GM10847 (cell line): Measurements from ENCODE around the gene IFNG-AS1.

Source experiments
- POLR2A ChIP-seq: IDR thresholded peaks from 2 replicates; pipeline ENCODE4 v1.6.1; 2011; ENCODE audit not compliant: insufficient read length; ENCODE audit errors: extremely low read depth

IFNG-AS1 gene

DNA sequence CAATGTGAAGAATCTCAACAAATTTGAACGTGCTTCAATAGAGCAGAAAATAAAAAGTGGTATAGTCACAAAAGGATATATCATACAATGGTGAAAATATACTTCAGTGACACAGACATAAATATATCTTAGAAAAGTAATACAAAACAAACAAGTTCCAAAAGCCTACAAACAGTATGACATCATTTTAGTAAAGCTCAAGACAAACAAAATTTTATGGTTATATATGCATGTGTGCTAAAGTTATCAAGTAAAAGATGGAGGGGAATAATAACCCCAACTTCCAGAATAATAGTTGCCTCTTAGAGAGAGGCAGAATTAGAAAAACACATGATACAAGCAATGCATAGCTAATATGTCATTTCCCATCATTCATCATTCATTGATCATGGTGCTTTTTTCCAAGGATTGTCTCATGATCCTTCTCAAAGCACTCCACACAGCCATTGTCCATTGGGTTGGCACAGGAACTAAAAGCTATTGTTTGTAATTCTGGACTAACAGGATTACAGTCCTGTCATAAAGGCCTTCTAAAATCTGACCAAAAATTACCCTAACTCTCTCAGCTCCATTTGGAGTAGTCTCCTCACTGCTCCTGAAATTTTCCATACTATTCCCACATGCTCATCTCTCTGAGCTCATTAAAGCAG is 59.5 kb downstream of the IFNG-AS1 start:
- no peak for TF ChIP-seq POLR2A

DNA sequence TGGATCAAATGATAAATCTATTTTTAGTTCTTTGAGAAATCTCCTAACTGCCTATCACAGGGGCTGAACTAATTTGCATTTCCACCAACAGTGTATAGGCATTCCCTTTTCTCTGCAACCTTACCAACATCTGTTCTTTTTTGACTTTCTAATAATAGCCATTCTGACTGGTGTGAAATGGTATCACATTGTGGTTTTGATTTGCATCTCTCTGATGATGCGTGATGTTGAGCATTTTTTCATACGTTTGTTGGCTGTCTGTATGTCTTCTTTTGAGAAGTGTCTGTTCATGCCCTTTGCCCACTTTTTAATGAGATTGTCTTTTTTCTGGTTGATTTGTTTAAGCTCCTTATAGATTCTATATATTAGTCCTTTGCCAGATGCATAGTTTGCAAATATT is 67.1 kb downstream of the IFNG-AS1 start:
- TF ChIP-seq POLR2A = no peak

DNA sequence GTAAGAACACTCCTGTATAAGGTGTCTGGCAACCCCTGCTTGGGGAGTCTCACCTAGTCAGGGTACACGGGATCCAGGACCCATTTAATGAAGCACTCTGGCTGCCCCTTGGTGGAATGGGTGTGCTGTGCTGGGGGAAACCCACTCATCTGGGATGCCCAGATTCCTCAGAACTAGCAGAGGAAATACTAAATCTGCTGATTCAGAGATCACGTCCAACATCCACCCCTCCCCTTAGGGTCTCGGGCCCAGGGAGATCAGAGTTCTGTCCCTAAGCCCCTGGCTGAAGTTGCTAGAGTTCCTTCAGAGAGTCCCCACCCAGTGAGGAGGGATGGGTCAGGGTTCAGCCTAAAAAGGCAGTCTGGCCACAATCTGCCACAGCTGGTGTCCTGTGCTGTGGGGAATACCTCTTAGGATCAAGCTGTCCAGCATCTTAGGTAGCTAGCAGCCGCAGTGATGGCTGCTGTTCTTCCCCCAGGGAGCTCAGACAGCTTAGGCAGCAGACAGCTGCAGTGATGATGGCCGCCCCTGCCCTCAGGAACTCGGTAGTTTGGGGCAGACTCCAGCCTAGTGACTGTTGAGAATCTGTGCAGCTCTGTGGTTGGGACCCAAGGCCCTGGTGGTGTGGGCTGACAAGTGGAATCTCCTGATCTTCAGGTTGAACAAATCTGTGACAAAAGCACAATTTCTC is 74.8 kb downstream of the IFNG-AS1 start:
- TF ChIP-seq POLR2A = no peak

- TF ChIP-seq POLR2A = no peak
Observed at GRCh38 chr12:68065163-68065562, 75.9 kb downstream of the IFNG-AS1 start.

- no peak for TF ChIP-seq POLR2A
Observed at GRCh38 chr12:68065687-68066086, 76.4 kb downstream of the IFNG-AS1 start.

DNA sequence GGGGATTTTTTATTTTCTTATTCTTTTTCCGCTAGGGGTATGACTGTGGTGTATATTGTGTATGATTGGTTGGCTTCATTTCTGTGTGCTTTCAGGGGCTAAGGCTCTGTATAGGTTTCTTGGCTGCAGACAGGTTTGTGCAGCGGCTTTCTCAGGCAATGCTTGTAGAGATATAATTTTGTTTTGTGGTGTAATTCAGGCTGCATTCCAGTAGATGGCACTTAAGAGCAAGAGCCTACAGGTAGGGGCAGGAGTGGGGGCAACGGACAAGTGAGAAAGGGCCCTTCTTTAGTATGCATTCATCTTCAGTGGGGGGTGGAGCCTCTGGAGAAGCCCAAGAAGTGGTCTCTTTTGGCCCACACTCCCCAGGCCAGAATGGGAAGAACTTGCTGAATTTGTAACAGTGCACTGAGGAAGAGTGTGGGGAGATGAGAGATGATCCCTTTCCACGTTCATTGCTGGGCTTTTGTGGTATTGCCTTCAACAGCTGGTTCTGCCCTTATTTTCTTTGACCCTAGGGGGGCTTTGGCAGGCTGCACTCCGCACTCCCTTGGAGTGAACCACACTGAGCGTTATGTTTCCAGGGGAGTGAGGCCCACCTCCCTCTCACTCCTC is 78.6 kb downstream of the IFNG-AS1 start:
- no peak for TF ChIP-seq POLR2A

GRCh38 chr12:68069275-68069674 is 80.0 kb downstream of the IFNG-AS1 start:
- TF ChIP-seq POLR2A = no peak
